Measurements from ENCODE around the gene EIF2S1.

The EIF2S1 gene

GRCh38 chr14:67432050-67432564, 72.0 kb downstream of the EIF2S1 start:
- TF ChIP-seq CTCF (IDR thresholded peaks at IDR 0.05; ENCODE audit: insufficient read depth, low read length, missing control alignments) = no peak
- ChIA-PET POLR2A (no interaction called here), CTCF (interaction anchor here (0.8 to 17.3 kb wide), 4 partner anchors 13 to 272 kb away, joined by 3 to 582 read pairs (median 9); no protein-coding TSS in a partner anchor)
- DNase-seq (ENCODE audit: low read depth, low spot score) = no peak
- H3K4me3 ChIP-seq (ENCODE audit: low read depth, low read length) = no peak overlapping the region

- no peak for DNase-seq (ENCODE audit: low read depth, low spot score)
- ChIA-PET POLR2A (no interaction called here), CTCF (interaction anchor here (1.1 to 1.8 kb wide), 3 partner anchors 9 to 12 kb away, joined by 3 to 12 read pairs (median 4); no protein-coding TSS in a partner anchor)
- TF ChIP-seq CTCF (IDR thresholded peaks at IDR 0.05; ENCODE audit: insufficient read depth, low read length, missing control alignments) = no peak
- no peak overlapping the region for H3K4me3 ChIP-seq (ENCODE audit: low read depth, low read length)
These were observed 75.5 kb downstream of the EIF2S1 start for GRCh38 chr14:67435603-67436002.

Data from AG04449 (cell line).